Measurements from ENCODE around the gene PRKD1. TPM values are rescaled to one million over a fixed set of nuclear protein-coding genes. Genes with fewer than 3 reads are reported as not detected.

PRKD1 gene
- total and polyA plus RNA-seq, 2 experiments from 2014 or later = 7.5 to 16.5 TPM

GRCh38 chr14:29607169-29607568 is 320.5 kb downstream of the PRKD1 start:
- H3K9me3 ChIP-seq (ENCODE audit: low read depth) = no peaks in the 10 kb centered on the region
- H3K4me2 ChIP-seq = no peak overlapping the region
- H3K27me3 ChIP-seq = no peaks in the 10 kb centered on the region
- no peaks in the 10 kb centered on the region for H3K79me2 ChIP-seq
- DNase-seq (ENCODE audit: low spot score) = peak; percentile 10
- no peak overlapping the region for H3K4me3 ChIP-seq
- no peaks in the 10 kb centered on the region for H4K20me1 ChIP-seq (ENCODE audit: insufficient read depth, poor library complexity, severe bottlenecking)
- no peaks in the 10 kb centered on the region for H3K4me1 ChIP-seq (ENCODE audit: insufficient read depth)
- no peak overlapping the region for H3K27ac ChIP-seq
- H3K36me3 ChIP-seq (replicated peaks; ENCODE audit: insufficient read depth, low read depth) = no peaks in the 10 kb centered on the region
- TF ChIP-seq CTCF (IDR thresholded peaks at IDR 0.05; ENCODE audit: poor library complexity) (no peak), EZH2 (IDR thresholded peaks at IDR 0.05; ENCODE audit: borderline replicate concordance) (no peak), EZH2phosphoT487 (IDR thresholded peaks at IDR 0.05; ENCODE audit: low read depth, severe bottlenecking, unreplicated experiment) (no peak)
- no peaks in the 10 kb centered on the region for H3K9me2 ChIP-seq (replicated peaks; ENCODE audit: insufficient read depth)
- H2AFZ ChIP-seq = no peak overlapping the region
- 69% methylated on average over 5 of the region's 5 CpGs for WGBS (ENCODE audit: low lambda C conversion rate, missing lambda C conversion rate)

- TF ChIP-seq CTCF (IDR thresholded peaks at IDR 0.05; ENCODE audit: poor library complexity) (no peak), EZH2phosphoT487 (IDR thresholded peaks at IDR 0.05; ENCODE audit: low read depth, severe bottlenecking, unreplicated experiment) (no peak), EZH2 (IDR thresholded peaks at IDR 0.05; ENCODE audit: borderline replicate concordance) (no peak)
- 94% methylated on average over 3 of the region's 3 CpGs for WGBS (ENCODE audit: low lambda C conversion rate, missing lambda C conversion rate)
- H3K4me3 ChIP-seq = no peak overlapping the region
- H3K9me2 ChIP-seq (replicated peaks; ENCODE audit: insufficient read depth) = no peaks in the 10 kb centered on the region
- DNase-seq (ENCODE audit: low spot score) = no peak
- H3K27ac ChIP-seq = no peak overlapping the region
- H3K36me3 ChIP-seq (replicated peaks; ENCODE audit: insufficient read depth, low read depth) = no peaks in the 10 kb centered on the region
- H3K4me1 ChIP-seq (ENCODE audit: insufficient read depth) = no peaks in the 10 kb centered on the region
- H2AFZ ChIP-seq = no peak overlapping the region
- H3K4me2 ChIP-seq = no peak overlapping the region
- H4K20me1 ChIP-seq (ENCODE audit: insufficient read depth, poor library complexity, severe bottlenecking) = no peaks in the 10 kb centered on the region
- no peaks in the 10 kb centered on the region for H3K79me2 ChIP-seq
- H3K9me3 ChIP-seq (ENCODE audit: low read depth) = no peaks in the 10 kb centered on the region
- no peaks in the 10 kb centered on the region for H3K27me3 ChIP-seq
Measured at GRCh38 chr14:29603696-29604095, 324.0 kb downstream of the PRKD1 start.

- H3K4me3 ChIP-seq = no peak overlapping the region
- no peak overlapping the region for H3K27ac ChIP-seq
- no peak overlapping the region for H2AFZ ChIP-seq
- no peaks in the 10 kb centered on the region for H3K79me2 ChIP-seq
- no peaks in the 10 kb centered on the region for H3K9me3 ChIP-seq (ENCODE audit: low read depth)
- no peak for TF ChIP-seq EZH2 (IDR thresholded peaks at IDR 0.05; ENCODE audit: borderline replicate concordance)
- TF ChIP-seq EZH2phosphoT487 (IDR thresholded peaks at IDR 0.05; ENCODE audit: low read depth, severe bottlenecking, unreplicated experiment) = no peak
- TF ChIP-seq CTCF (IDR thresholded peaks at IDR 0.05; ENCODE audit: poor library complexity) = no peak
- H3K9me2 ChIP-seq (replicated peaks; ENCODE audit: insufficient read depth) = no peaks in the 10 kb centered on the region
- H4K20me1 ChIP-seq (ENCODE audit: insufficient read depth, poor library complexity, severe bottlenecking) = no peaks in the 10 kb centered on the region
- WGBS (ENCODE audit: low lambda C conversion rate, missing lambda C conversion rate) = 75% methylated on average over 5 of the region's 5 CpGs
- DNase-seq (ENCODE audit: low spot score) = no peak
- H3K4me1 ChIP-seq (ENCODE audit: insufficient read depth) = no peaks in the 10 kb centered on the region
- no peaks in the 10 kb centered on the region for H3K36me3 ChIP-seq (replicated peaks; ENCODE audit: insufficient read depth, low read depth)
- no peaks in the 10 kb centered on the region for H3K27me3 ChIP-seq
- no peak overlapping the region for H3K4me2 ChIP-seq
Measured at GRCh38 chr14:29601616-29602015, 326.0 kb downstream of the PRKD1 start.

Measured in hepatocyte (in vitro differentiated cells).